NCI-H128 (cell line): ENCODE data around the gene B4GALT5.
"Not testable (repeated sequence)": the region's sequence is repeated elsewhere in the genome, so short reads cannot be mapped to it uniquely, and the experiment has no call there.

ENCODE experiments used
- DNase-seq: peaks from one replicate; lab custom pipeline; 2025; ENCODE audit not compliant: unreplicated experiment; lab: John Stamatoyannopoulos, UW

B4GALT5 gene

GRCh38 chr20:49681850-49682216 is 31.8 kb downstream of the B4GALT5 start:
- no peak for DNase-seq

DNA sequence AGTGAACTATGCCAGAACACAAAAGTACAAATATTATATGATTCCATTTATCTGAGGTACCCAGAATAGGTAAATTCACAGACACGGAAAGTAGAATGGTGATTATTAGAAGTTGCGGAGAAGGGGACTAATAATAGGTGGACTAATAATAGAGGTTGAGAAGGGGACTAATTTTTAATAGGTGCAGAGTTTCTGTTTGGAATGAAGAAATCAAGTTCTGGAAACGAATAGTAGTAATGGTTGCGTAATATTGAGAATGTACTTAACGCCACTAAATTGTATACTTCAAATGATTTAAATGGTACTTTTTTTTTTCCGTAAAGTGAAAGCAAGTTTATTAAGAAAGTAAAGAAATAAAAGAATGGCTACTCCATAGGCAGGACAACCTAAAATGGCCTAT is 33.2 kb downstream of the B4GALT5 start:
- no peak for DNase-seq

DNA sequence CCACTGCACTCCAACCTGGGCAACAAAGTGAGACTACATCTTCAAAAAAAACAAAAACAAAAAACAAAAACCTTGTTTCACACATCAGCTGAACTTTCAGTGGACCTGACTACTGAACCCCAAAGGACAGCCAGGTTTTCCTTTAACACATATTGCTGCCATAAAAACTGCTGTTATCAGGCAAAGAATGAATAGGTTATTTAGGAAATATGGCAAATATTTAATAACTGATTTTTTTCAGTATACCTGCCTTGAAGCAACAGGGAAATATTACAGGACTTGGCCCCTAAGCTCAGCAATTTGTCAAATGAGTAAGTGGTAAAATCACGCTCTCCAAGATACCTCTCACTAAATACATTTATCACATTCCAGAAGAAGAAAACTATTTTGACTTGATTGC is 34.0 kb downstream of the B4GALT5 start:
- no peak for DNase-seq

DNA sequence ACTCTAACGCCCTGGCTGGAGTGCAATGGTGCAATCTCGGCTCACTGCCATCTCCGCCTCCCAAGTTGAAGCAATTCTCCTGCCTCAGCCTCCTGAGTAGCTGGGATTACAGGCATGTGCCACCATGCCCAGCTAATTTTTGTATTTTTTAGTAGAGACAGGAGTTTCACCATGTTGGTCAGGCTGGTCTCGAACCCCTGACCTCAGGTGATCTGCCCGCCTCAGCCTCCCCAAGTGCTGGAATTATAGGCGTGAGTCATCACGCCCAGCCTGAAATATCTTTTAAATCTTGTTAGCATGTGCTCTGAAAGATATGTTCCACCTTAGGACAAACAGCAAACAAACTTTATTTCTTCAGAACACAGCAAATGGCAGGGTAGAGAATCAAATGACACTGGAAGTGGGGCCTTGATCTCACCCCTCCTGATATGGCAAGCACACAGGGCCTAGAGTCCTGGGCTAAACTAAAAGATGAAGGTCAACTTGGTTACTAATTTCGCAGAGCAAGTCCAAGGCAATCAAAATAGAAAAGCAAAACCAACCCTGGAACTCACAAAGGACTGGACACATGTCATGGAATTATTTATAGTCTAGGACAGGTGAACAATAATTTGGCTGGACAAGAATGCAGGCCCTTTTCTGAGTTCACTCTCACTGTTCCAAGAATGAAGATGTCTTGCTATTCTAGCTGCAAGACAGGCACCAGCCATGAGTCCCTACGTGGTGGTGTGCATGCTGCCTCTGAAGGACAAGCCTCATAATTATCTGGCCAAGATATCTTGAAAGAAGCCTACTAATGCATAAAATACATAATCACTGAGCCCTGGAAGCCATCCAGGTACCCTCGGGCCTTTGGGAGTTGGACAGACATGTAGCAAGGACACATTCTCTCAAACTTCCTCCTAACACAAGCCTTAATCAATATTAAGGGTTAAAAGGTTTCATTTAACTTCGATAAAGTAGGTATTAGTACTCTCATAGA is 35.6 kb downstream of the B4GALT5 start:
- no peak for DNase-seq

GRCh38 chr20:49676581-49677291 is 36.9 kb downstream of the B4GALT5 start:
- no peak for DNase-seq

DNA sequence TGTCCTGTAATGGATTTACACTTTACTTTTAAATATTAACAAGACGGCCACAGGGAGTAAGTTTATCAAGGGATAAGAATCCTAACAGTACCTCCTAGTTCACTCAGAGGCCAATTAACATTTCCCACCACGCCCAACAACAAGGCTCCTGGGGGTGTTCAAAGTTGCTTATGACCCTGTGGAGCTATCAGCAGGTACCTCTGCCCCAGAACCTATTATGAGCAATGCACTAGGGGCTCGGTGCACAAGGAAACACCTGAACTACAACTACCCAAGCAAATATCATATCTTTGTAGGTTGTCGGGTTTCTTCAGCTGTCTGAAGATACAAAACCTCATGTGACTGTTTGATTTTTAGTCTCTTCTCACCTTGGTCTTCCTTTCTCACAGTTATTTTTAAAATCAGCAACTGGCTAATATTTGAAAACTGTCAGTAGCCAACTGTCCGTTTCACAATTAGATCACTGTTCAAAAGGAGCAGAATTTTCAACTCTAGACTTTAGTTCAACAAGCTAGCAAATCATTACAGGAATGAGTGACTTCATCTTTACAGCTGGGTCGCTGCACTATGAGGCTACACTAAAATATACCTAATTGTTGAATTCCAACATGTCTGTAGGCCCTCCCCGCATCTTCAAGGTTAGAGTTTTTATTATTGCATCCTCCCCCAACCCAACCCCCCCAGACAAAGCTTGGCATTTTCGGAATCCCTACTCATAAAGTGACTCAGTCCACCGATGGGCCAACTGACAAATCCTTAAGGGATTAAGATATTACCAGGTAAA is 38.1 kb downstream of the B4GALT5 start:
- no peak for DNase-seq

DNA sequence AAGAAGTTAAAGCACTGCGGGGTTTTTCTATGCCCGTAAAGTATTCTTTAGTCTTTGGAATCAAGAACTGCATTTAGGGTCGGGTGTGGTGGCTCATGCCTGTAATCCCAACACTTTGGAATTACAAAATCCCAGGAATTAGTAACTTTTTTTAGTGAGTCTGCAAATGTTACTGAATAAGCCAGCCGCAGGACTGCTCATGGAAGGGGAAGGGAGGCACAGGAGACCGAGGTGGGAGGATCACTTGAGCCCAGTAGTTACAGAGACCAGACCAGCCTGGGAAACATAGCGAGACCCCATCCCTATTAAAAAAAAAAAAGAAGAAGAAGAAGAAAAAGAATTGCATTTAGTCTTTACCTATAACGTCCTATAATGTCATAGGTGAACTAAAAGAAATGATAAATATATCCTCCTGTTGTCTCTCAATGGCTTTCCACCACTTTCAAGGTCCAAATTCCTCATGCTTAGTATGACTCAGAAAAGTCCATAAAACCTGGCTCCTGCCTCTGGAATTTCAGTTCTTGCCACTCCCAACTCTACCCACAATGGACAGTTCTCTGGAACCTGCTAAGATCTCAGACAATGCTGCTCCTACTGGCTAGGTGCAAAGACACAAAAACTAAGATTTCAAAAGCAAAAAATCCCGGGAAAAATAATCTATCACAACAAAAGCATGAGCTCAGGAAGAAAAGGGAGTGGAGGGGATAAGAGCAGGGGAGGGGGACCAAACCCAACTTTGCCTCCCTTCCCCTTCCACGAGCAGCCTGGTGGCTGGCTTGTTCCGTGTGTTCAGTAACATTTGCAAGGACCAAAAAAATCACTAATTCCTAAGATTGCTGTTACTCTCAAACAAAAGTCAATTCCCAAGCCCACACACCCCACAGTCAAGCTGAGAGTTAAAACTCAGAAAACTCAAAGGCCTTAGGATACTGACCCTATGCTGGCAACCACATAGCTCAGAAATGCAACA is 39.0 kb downstream of the B4GALT5 start:
- no peak for DNase-seq

GRCh38 chr20:49672096-49672664 is 41.5 kb downstream of the B4GALT5 start:
- DNase-seq, result no peak

GRCh38 chr20:49671433-49671832 is 42.2 kb downstream of the B4GALT5 start:
- DNase-seq, result no peak

DNA sequence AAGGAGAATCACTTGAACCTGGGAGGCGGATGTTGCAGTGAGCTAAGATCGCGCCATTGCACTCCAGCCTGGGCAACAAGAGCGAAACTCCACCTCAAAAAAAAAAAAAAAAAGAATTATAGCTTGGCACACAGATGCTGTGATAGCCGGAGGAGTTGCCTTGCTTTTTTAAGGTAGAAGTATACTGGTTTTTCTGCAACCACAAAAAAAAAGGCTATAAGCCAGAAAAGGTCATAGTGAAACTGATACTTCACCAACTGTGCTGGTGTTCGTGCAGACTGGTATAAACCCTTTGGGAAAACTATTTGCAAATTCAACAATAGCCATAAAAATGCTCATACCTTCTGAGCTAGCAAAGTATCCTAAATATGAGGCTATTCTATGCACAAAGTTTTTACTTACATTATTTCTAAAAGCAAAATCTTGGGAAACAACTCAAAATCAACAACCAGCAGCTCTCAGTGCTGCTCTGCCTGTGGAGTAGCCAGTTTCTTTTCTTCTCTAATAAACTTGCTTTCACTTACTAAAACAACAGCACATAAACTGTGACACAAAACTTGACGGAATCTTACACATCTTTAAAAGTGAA is 44.0 kb downstream of the B4GALT5 start:
- DNase-seq, result no peak

GRCh38 chr20:49668878-49669195 is 44.8 kb downstream of the B4GALT5 start:
- DNase-seq, result not testable (repeated sequence)

- DNase-seq, result no peak
Observed at GRCh38 chr20:49668181-49668877, 45.3 kb downstream of the B4GALT5 start.

- DNase-seq, result no peak
Observed at GRCh38 chr20:49666911-49667310, 46.8 kb downstream of the B4GALT5 start.

DNA sequence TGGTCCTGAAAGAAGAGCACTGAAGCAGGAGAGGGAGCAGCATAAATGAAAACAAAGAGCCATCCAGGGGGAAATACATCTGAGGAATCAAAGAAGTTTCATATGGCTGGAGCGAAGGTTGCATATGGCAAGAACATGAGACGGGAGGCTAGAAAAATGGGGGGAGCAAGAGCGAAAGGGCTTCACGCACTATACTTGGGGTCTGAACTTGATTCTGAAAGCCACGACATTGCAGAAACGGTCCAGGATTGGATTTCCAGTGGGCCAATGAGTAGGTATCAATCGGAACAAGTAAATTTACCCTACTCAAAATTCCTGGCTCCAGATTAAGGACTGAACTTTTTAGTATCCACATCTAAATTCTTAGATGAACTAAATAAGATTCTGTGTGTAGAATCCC is 47.9 kb downstream of the B4GALT5 start:
- no peak for DNase-seq

- no peak for DNase-seq
Observed at GRCh38 chr20:49664612-49665313, 48.9 kb downstream of the B4GALT5 start.

DNA sequence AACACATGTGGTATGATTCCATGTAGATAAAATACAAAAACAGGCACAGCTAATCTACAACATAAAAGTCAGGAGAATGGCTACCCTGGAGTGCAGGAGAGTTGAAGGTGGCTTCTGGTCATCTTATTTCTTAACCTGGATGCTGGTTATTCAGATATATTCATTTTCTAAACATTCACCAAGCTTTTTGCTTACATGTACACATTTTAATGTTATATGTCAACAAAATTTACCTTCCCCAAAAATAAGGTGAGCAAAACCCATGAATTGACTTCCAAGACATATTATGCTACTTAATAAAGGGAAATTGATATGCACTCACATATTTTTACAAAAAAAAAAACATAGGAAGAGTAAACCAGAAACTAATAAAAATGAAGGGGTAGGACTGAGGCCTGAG is 50.6 kb downstream of the B4GALT5 start:
- DNase-seq, result no peak

GRCh38 chr20:49661560-49662329 is 51.9 kb downstream of the B4GALT5 start:
- no peak for DNase-seq

DNA sequence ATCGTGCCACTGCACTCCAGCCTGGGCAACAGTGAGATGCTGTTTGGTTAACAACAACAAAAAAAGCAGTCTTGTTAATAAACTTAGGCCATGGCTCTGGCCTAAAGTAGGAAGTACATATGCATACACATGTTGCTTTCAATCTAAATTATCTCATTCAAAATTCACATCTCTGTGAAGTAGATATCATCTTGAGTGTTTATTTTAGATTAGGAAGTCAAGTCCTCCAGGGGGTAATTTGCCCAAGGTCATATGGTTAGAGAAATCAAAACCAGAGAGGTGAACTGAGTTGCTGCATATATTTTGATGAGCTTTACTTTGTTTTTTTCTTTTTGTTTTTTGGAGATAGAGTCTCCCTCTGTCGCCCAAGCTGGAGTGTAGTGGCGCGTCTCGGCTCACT is 52.8 kb downstream of the B4GALT5 start:
- DNase-seq, result no peak
